NCI-H82 treated with DMSO at 0.1 percent for 48 hours (cell line): ENCODE results near the gene LILRA5.
"Not testable (repeated sequence)": the region's sequence is repeated elsewhere in the genome, so short reads cannot be mapped to it uniquely, and the experiment has no call there.

Experiments used
- DNase-seq: peaks from one replicate; lab custom pipeline; 2025; ENCODE audit not compliant: unreplicated experiment; lab: John Stamatoyannopoulos, UW

Gene LILRA5

DNA sequence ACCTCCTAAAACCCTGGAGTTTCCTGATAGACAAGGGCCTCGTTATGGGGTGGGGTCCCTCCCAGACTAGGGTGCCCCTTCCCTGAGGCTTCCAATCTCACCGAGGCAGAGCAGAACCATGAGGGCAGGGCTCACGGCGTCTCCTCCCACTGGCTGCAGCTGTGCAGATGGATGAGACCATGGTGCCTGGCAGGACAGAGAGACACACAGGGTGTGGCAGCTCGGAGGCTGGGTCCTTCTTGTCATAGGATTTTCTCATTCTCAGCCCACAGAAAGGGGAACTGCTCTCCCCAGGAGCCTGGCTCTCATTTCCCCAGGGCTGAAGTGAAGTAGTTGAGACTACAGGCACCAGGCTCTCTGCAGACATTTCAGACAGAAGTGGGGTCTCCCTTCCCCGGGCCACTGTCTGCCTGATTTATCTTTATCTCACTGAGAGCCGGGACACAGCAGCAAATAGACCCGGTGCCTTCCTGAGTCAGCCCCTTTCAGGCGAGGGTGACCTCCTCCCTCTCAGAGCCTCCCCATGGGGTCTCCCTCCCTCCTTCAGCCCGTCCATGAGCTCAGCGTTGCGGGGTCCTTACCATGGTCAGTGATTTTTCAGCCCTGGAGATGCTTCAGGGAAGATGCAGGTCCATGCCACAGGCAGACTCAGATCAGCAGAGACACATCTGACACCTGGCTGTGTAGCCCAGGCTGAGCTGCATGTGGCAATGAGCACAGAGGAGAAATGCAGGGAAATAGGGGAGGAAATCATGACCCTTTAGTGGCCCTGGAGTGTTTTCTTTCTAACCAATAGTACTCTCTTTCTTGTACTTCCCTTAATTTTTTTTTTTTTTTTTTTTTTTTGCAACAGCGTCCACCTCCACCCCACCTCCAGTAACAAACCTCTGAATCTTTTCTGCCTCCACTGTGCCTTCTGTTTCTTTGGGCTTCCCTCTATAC lies at the start of gene LILRA5:
LILRA5 (minus strand) TSS at position 731 of the 942 bp plus-strand sequence; CDS start at position 584, 147 bp downstream.
- DNase-seq = no peak

DNA sequence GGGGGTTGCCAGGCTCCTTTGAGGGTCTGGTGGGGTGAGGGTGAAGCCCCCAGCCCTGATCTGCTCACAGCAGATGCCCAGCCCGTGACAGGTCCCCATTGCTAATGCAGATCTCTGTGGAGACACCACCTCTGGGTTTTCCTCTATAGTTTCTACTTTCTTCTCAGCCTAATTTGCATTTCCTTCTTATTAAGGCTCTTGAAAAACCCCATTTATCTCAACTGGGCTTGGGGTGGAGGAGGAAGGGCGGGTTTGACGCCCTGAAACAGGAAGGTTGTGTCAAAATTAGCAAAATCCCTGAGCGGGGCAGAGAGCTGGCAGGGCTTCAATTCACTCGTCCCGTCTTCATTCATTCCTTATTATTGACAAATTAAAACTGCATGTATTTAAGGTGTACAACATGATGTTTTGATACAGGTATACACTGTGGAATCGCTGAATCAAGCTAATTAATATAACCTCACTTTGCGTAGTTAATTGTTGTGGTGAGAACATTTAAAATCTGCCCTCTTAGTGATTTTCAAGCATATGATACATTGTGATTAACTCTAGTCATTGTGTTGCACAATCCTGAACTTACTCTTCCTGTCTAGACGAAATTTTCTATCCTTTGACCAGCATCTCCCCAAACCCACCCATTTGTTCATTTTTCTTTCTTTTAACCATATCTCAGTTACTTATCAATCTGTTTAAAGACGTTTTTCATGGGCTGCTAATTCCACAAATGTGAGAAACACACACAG lies 48.9 kb upstream of the LILRA5 start:
- DNase-seq = not testable (repeated sequence)

DNA sequence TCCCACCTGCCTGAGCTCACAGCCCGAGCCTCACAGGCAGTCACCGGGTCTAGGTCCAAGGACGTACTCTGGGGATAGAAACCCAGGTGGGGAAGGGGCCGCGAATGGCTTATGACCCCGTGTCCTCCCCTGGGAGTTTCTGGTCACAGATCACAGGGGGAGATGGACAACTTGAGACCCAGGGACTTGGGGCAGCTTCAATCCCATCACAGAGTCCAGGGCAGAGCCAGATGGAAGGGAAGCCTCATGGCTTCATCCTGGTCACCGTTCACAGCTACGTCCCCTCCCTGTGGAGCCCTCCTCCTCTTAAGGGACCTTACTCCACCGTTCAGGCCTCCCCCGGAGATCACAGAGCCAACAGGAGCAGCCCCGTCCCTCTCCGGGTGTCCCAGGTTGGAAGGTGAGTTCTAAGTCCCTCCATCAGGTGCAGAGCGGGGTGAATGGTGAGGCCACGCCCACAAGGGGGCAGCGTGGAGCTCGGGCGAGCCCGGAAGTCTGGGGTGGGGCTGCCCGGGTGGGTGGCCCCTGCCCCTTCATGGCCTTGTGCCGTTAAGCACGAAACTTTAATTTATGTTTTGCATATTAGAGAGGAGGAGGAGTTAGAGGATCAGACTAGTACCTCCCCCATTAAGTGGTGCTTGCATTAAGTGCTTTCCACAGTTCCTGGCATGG lies 46.3 kb upstream of the LILRA5 start:
- not testable (repeated sequence) for DNase-seq

DNA sequence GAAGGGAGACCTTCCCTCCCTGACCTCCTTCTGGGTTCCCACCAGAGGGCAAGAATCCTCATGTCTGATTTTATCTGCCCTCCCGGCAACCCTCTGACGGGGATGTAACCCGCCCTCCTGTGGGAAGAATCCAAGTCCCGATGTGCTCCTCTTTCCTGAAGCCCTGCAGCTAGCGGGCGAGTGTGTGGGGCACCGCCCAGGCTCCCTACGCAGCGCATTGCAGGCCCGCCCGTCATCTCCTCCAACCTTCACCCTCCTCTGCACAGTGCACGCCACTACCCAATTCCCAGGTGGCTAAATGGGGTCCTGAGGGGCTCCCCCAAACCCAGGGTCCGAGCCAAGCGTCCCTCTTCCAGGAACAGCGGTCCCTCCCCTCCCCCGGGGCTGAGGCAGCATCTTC lies 44.4 kb upstream of the LILRA5 start:
- no peak for DNase-seq

DNA sequence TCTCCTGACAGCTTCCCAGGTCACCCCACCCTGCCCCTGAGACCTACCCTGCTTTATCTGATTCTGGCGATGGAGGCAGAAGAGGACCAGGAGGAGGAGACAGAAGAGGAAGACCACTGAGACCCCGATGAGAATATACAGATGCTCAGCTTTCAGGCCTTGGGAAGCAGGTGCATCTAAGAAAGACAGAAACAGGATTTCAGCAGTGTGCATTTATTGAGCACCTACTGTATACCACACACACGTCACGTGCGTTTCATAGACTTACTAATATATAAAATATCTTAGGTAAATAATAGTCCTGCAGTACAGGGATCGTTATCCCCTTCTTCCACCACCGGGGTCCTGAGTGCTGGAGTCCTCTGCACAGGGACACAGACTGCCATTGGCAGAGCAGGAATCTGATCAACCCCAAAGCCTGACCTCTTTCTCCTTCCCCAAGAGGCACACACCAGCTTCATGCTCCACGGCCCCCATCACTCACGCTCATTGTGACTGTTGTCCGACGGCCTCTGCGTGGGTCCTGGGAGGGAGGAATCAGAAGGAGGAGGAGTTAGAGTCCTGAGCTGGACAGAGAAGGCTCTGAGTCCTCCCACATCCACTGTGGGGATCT lies 43.6 kb upstream of the LILRA5 start:
- no peak for DNase-seq

DNA sequence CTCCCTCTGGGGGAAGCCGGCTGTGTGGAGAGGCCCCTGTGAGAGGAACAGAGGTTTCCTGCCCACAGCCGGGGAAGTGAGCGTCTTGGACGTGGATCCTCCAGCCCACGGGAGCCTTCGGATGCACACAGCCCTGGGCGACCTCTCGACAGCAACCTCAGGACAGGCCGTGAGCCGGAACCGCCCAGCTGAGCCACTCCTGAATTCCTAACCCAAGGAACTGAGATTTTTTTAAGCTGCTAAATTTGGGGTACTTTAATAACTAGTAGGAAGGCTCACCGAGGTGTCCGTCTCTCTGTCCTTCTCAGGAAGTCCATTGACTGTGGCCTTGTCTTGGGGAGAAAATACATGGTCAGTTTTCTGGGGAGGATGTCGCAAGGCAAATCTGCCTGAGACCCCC lies 42.7 kb upstream of the LILRA5 start:
- no peak for DNase-seq

DNA sequence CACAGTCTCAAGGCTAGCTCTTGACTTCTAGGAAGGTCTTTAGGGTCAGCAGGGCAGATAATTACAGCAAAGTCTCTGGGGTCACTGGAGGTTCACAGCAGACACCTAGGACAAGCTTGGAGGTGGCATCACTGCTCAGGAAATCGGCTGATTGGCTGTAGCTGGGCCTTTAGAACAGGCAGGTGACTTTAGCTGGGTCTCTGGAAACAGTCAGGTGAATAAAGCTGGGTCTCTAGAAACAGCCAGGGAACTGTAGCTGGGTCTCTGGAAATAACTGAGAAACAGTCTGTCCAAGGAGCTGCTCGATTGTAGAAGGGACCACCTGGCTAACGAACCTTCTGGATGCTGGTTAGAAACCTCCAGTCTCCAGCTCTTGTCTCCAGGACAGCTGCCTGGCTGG lies 41.8 kb upstream of the LILRA5 start:
- DNase-seq = no peak

DNA sequence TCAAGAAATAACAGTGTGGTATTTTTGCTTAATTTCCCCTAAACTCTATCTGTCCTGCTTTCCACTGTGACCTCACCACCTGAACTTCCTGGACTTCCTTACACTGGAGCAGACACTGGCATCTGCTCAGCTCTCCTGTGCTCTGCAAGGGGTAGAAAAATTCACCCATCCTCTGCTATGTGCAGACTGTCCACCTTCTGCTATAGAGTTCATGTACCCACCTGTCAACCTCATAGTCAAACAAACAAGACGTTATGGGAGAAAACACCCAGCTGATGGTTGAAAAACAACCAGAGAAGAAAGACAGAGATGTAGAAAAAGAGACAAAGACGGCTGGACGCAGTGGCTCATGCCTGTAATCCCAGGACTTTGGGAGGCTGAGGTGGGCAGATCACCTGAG lies 39.6 kb upstream of the LILRA5 start:
- no peak for DNase-seq

DNA sequence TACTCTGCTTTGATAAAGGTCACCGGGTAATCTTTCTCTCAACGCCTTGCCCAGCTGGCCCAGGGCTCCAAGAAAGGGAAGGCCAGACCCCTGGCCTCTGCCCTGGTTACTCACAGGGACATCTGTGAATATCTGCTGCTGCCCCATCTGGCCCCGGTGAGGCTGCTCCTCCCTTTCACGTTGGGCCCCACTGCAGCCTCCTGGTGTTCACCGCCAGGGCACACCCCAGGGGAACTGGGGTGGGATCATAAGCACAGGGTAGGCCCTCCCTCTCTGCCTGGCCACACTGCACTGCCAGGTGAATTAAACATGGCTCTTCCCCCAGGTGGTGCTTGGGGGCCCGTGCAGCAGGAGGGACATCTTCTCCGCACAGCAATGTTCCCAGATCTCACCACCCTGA lies 39.1 kb upstream of the LILRA5 start:
- DNase-seq = no peak

DNA sequence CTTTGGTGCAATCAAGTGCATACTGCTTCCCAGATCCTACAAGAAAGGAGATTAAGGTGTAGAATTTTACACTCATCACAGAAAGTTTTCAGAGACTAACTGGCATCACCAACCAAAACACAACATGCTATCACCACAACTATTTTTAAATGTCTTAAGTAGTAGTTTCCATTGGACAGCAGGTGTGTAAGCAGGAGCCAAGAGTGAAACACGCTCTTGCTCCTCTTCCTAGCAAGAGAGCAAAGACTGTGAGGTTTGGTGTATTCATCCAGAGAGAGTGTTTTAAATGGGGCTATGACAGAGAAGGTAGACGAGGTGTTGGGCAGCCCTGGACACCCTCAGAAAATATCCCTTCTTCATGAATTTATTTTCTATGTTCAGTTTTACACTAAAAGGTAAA lies 38.5 kb upstream of the LILRA5 start:
- no peak for DNase-seq

DNA sequence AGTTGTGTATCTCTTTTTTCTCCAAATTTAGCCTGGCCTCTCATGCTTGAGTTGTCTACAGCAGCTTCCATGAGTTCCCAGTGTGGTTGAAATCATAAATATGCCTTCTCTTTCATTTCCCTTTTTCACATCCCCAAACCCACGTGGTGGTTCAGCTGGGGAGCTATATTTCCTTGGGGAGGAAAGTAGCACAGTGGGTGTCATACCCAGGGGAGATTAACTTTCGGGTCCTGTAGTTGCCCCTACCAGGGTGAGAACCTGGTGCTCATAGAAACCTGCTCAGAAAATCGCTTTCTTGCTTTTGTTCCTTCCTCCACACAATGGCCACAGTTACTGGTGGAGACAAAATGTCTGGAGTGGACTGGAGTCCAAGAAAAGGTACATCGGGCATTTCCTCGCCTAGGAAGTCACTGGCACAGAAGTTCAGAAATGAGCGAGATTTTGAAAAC lies 33.0 kb upstream of the LILRA5 start:
- no peak for DNase-seq

DNA sequence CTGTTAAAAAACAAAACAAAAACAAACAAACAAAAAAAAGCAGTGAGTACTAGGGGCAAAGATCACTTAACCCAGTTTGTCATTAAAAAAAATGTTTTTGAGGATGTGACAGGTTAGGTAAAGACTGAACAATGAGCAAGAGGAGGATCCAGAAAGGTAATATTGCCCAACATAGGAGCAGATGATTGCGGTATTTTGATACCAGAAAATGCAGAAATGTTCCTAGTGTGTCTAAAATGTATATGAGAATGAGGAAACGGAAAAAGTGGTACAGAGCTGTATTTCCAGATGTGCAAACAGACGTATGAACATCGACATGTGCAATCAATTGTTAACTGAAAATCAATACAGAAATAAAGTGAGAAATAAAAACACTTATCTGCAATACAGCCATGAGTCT lies 30.9 kb upstream of the LILRA5 start:
- DNase-seq = no peak

DNA sequence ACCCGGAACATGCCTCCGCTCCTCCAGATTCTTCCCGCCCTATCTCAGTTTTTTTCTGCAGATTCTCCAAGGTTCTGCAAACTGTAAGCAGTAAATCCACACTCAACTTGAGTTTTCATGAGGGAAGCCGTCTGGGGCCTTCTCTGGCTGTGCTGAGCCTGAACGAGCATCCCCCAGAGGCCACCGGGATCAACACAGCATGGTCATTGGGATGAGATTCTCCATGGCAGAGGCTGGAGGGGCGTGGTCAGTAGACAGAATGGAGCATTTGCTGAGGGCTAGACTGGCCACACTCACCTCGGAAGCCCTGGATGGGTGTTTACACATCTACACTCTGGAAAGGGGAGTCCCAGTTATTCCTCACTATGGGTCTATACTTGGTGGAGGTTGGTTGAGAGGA lies 28.3 kb upstream of the LILRA5 start:
- no peak for DNase-seq

DNA sequence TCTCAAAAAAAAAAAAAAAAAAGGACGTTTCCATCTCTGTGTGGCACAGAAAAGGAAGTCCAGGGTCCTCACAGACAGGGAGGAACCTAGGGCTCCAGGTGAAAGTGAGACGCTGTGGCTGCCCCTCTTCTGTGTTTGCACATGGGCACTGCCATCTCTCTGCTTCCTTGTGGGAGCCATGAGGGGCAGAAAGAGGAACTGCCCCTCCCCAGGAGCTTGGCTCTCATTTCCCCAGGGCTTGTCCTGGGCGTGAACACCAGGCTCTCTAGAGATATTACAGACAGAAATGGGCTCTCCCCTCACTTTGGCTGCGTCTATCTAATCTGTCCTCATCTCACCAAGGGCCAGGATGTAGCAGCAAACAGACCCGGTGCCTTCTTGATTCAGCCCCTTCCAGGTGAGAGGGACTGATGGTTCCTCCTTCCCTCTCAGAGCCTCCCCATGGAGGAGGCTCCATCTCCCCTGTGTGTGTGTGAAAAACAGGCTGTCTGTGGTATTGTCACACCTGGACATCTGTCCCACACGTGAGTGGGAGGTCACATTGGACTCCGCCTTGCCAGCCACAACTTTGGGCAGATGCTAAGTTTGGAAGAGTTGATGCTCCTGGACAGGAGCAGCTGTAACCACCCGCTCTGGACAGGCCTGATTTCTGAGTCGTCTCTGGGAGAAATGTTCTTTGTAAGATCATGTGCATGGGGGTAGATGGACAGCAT lies 26.8 kb upstream of the LILRA5 start:
- no peak for DNase-seq

DNA sequence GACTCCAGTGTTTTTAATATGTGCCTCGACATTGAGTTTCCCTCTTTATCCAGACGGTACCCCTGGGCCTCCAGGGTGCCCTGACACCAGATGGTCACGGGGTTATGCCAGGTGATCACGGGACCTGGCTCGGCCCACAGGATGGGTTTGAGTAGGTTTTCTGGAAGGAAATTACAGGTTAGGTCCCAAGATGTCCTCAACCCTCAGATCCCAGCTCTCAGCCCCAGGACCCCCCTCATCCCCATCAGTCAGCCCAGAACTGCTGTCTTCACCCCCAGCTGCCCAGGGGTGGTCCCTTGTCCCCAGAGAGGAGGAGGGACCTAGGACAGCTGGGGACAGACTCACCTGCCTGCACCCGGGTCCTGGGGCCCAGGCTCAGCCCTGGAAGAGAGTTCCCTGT lies 25.6 kb upstream of the LILRA5 start:
- DNase-seq = no peak

DNA sequence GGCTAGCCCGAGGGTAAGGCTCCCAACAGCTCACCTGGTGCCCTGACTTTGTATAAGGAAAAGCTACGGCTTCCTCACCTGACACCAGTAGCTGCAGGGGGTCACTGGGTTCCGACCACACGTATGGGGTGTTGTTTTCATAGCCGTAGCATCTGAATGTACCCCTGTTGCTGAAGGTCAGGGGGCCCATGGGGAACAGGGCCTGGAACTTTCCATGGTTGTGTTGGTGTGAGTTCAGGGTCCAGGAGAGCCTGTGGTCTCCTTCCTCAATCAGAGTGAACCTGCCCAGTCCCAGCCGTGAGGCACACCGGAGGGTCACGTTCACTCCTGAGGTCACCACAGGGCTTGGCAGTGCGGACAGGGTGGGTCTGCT lies 24.9 kb upstream of the LILRA5 start:
- no peak for DNase-seq

DNA sequence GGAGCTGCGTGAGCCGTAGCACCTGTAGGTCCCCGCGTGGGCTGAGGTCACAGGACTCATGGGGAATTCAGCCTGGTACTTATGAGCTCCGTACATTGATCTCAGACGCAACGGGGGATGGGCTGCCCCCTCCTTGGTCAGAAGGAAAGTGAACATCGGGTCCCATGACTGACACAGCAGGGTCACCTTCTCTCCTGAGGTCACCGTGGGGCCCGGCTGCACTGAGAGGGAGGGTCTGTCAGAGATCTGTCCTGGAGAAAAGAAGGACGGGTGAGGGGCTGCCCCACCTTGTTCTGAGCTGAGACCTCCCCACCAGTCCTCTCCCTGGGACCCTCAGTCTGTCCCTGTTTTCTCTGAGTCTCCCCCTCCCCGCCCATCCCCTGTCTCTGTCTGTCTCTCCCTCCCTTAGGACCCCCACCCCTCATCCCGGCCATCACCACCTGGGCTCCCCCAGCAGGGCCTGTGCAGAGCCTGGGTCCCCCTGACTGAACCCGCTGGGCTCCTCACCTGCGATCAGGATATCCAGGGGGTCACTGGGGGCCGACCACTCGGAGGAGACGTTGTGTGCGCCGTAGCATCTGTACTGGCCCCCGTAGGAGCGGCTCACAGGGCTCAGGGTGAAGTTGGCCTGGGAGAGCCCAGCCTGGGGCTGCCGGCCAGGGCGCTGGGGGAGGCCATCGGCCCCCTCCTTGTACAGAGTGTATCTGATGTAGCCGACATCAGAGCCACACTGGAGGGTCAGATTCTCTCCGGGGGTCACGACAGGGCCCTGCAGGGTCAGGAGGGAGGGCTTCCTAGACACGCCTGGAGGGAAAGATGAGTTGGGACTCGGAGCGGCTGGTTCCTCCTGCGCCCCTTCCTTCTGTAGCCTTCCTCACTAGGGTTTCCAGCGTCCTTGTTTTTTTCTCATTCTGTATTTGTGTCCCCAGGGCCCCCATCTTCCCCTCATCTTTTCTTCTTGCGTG lies 24.2 kb upstream of the LILRA5 start:
- DNase-seq = no peak

DNA sequence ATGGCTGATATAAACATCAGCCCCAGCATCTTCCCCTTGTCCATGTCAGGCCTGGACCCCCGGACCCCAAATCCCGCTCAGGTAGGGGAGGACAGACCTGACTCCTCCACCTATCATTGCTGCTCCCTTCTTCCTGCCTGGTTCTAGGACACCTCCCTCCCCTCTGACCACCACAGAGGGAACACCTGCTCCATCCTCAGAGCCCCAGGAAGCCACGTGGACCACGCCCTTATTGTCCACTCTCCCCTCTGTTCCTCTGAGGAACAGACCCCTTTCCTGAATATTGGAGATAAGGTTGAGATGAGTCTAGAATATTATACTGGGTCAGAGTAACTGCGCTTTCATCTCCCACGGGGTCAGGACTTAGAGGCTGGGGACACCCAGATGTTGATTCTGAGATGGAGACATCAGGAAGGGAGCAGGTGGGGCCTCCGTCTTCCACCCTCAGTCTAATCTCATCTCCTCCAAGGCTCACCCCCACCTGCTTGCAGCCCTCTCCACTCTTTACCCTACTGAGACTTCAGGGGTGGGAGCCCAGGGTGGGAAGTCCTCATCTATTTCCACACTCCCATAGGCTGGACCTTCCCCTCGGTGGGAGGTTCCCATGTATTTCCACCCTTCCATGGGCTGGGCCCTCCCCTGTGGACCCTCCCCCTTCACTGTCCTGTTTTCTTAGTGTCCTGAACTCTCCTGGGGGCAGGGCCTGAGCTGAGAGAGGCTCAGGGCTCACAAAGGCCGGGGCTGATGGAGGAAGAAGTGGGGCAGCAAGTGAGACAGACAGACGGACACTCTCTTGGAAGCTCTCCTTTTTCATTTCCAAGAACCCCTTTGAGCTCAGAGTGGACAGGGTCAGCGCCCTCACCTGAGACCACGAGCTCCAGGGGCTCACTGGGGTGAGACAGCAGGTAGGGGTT lies 23.3 kb upstream of the LILRA5 start:
- DNase-seq = no peak
